ACHN (cell line): ENCODE data around the gene CNTF.

Source experiments
- DNase-seq: peaks from one replicate; pipeline ENCODE4 v3.0.0-alpha.2; 2015
- in situ Hi-C: cut with HindIII; loops from 2 replicates; pipeline ENCODE4 v1.10.0; 2017; ENCODE audit warnings: low sequenced_read_pairs, low pct_ligation_motif_present, low pct_unique_long_range_greater_than_20kb

CNTF gene

DNA sequence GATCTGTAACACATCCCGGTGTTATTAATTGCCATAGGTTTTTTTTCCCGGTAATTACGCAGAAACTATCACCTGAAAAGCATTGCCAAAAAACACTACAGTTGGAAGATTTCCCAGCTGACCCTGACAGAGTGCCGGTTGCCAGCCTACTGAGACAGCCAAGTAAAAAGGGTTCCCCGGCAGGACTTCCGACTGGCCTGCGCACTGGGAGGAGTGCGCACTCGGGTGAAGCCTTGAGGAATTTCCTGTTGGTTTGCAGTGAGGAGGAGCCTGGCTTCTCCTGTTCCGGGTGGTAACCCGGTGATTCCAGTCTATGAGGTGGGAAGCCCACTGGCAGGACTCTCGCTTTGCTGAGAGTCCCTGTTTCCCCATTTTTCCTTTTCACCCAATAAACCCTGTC, 52.1 kb downstream of the CNTF start:
- in situ Hi-C loops: no loop called here

More for the DNA sequence above, 52.1 kb downstream of the CNTF start:
- DNase-seq: no peak
